RCC 7860 (cell line): ENCODE results near the gene TKFC.
"Not testable (repeated sequence)": the region's sequence is repeated elsewhere in the genome, so short reads cannot be mapped to it uniquely, and the experiment has no call there.

Source experiments
- DNase-seq: peaks from one replicate; pipeline ENCODE4 v3.0.0-alpha.2; 2015; ENCODE audit warnings: low spot score
- FAIRE-seq: peaks from 2 replicates; lab custom pipeline; 2012; peaks lifted over from hg19 to GRCh38; lab: Jason Lieb, UNC

The TKFC gene

DNA sequence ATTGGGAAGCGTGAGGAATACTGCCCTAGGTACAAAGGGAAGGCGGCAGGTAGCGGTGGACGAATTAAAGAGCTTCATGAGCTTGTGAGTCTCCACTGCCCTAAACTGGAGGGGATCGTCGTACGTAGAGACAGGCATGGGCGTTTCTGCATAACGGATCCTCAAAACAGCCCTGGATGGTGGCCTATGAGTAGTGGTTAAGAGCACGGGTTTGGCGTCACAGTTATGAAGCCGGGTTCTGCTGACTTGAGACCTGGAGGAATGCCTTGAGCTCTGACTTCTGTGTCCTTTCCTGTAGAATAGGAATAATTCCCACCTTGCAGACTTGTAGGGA lies 29.5 kb downstream of the TKFC start:
- FAIRE-seq (no peak), DNase-seq (no peak)

DNA sequence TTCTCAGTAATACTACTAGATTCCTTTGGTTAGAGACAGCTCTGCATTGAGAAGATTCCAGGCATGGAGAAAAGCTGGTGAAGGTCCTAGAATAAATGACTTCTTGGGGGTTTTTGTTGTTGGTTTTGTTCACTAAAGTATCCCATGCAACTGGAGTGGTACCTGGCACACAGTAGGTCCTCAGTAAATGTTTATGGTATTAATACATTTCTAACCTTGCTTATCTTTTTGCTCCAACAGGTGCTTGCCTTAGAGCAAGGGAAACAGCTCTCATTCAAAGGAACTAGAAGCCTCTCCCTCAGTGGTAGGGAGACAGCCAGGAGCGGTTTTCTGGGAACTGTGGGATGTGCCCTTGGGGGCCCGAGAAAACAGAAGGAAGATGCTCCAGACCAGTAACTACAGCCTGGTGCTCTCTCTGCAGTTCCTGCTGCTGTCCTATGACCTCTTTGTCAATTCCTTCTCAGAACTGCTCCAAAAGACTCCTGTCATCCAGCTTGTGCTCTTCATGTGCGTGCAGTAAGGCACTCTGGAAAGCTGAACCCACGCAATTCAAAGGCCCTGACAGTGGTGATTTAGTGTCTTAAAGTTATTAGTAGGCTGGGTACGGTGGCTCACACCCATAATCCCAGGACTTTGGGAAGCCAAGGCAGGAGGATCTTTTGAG lies 31.1 kb downstream of the TKFC start:
- FAIRE-seq, result no peak
- DNase-seq, result no peak

DNA sequence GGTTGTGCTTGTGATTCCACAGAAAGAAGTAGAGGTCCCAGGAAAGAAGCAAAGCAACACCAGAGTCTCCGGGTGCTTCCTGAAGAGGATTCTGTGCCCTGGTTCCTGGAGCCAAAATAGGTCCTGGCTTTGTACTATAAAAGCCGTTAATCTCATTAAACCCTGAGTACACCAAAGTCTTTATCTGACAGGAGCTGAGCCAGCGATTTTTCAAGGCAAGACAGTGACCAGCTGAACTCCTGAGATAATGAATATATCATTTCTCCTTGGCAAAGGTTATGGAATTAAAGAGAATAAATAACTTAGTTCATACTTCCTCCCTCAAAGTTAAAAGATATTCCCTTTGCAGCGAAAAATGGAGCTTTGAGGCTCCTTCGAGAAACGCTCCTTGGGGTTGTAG lies 34.4 kb downstream of the TKFC start:
- no peak for FAIRE-seq
- DNase-seq, result no peak

DNA sequence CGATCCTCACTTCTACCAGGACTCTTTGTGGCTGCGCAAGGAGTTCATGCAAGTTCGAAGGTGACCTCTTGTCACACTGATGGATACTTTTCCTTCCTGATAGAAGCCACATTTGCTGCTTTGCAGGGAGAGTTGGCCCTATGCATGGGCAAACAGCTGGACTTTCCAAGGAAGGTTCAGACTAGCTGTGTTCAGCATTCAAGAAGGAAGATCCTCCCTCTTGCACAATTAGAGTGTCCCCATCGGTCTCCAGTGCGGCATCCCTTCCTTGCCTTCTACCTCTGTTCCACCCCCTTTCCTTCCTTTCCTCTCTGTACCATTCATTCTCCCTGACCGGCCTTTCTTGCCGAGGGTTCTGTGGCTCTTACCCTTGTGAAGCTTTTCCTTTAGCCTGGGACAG lies 35.6 kb downstream of the TKFC start:
- FAIRE-seq (no peak), DNase-seq (no peak)

DNA sequence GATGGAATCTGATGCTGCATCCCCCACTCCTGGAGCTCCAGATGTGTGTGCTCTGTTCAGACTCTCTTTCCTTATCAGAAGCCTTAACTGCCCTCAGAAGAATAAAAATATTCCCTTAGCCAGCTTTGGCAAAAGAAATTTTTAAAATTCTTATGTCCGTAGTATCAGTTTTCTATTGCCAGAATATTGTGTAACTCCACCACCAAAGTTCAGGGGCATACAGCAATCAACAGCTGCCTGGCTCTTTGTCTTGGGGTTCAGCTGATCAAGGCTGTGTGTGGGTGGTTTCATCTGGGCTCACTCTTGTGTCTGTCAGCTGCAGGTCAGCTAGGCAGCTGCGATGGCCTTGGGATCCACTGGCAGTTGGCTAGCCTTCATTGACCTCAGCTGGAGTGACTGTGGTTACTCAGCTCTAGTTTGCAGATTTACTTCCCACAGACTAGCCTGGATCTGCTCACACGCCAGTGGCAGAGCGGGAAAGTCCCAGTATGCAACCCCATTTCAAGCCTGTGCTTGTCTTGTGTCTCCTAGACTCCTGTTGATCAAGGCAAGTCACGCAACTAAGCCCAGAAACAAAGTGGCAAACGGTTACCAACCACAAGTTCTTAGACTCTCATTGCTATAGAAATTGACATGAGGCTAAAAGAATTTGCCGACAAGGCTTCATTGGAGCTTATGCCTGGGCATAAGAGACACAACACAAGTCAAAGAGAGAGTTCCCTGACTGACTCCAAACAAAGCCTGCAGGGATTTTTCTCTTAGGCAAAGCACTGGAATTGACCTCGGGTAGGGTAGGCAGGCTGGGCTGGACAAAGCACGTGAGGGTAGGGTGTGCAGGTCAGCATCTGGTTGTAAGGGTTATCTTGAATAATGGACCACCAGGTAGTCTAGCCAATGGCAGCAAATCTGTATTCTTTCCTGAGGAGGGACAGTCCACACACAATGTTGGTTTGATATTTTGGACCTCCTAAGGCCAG lies 36.6 kb downstream of the TKFC start:
- peak; percentile 57 for DNase-seq
- no peak for FAIRE-seq

DNA sequence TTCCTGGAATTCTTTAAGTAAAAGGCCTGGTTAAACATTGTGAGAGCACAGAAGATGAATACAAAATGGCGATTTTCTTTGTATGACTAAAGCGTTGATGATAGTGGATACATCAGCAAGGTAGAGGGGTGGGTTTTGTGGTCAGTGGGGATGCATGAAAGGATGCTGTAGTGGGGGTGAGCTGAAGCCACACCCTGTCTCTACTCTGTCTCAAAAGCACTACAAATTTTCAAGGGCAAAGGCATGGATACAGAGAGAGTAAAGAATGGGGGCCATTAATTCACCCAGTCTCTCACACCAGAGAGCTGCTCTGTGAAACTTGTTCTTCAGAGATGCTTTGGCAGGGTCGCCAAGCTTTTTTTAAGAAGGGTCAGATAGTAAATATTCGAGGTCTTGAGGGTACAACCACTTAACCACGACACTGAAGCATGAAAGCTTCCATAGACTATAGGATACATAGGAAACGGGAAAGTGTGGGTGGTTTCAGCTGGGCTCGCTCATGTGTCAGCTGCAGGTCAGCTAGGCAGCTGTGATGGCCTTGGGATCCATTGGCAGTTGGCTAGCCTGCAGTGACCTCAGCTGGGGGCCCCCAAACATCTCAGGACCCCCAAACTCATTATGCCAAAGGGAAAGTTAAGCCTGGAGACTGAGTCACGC lies 37.4 kb downstream of the TKFC start:
- no peak for FAIRE-seq
- DNase-seq, result no peak

DNA sequence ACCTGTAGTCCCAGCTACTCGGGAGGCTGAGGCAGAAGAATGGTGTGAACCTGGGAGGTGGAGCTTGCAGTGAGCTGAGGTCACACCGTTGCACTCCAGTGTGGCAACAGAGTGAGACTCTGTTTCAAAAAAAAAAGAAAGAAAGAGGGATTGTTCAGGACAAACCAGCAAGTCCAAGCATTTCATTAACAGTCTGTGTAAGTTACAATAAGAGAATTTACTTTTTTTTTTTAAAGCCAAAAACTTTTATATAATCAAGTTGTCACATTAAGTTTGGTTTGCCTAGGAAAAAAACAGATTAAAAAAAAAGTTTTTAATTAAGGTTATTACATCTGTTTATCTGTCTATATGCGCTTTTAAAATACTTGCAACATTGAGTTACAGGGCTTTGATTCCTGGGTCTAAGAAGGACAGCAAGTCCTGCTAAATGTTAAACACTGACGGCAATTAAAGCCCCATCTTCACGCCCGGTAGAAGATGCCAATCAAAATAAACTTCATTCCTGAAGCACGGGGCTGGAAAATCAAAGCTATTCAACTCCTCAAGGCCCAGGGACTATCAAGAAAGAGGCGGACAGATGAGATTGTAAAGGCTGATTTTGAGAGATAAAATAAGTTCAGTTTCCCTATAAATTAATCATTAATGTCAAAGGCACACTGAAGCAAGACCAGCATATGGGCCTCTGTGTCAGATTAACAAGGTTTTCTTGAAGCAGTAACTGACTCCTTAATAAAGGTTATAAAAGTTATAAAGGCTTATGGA lies 39.8 kb downstream of the TKFC start:
- no peak for FAIRE-seq
- DNase-seq, result no peak

DNA sequence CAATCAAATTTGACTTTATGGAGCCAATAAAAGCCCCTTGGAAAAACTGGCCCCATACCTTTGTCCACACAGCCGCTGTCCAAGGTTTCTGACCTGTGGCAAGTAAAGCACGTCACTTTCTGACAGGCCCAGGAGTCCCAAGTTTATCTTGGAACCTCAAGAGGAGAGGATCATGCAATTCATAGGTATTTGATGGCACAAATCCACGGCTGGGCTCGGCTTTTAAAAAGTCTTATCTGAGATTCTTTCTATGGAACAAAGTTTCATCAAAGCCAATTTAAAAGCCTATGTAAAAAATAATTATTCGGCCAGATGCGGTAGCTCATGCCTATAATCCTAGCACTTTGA lies 42.7 kb downstream of the TKFC start:
- no peak for FAIRE-seq
- DNase-seq, result no peak

DNA sequence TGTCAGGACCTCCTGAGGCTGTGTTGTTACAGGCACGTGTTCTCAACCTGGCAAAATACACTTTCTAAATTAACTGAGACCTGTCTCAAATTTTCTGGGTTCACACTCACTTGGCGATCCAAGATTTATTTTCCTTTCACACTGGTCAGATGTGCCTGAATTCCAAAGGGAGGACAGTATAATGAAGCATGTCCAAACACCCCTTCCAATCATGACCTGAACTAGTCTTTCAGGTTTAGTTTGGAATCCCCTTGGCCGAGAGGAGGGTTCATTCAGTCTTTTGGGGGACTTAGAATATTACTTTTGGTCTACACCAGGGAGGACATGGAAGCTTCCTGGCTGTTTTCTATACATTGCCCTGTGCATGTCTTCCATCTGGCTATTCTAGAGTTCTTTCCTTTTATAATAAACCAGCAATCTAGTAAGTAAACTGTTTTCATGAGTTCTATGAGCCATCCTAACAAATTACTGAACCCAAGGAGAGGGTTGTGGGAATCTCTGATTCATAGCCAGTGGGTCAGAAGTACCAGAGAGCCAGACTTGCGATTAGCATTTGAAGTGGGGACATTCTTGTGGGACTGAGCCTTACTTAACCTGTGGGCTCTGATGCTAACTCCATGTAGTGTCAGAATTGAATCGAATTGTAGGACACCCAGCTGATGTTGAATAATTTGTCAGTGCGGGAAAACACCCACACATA lies 44.6 kb downstream of the TKFC start:
- no peak for DNase-seq
- no peak for FAIRE-seq

DNA sequence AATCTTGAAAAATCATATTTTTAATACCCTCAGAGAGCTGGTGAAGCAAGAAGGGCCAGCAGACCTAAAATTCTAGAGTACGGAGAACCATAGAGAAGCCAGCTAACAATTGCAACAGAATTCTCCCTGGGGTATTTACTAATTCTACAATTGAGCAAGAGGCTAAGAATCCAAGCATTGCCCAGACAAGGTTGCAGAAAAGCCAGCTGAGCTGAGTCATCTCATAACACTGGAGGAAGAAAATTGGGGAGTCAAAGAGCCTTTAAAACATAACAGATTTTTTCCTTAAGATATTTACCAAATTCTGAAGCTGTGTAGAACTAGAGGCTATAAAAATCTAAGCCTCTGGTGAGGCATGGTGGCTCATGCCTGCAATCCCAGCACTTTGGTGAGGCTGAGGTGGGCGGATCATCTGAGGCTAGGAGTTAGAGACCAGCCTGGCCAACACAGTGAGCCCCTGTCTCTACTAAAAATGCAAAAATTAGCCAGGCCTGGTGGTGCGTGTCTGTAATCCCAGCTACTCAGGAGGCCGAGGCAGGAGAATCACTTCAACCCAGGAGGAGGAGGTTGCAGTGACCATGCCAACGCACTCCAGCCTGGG lies 45.8 kb downstream of the TKFC start:
- DNase-seq (no peak), FAIRE-seq (no peak)

DNA sequence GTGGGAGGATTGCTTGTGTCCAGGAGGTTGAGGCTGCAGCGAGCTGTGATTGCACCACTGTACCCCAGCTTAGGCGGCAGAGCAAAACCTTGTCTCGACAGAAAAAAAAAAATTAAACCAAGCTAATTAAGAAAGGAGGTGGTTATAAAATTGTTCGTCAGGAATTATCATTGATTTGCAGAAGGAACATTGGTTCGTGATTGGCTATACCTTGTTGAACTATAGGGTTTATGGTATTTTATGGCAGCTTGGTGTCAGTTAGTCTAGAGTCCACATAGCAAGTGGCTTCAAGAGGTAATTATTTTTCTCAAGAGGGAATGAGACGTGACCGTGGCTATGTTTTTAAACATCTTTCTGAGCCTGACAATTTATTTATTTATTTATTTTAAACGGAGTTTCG lies 47.9 kb downstream of the TKFC start:
- FAIRE-seq (no peak), DNase-seq (no peak)

DNA sequence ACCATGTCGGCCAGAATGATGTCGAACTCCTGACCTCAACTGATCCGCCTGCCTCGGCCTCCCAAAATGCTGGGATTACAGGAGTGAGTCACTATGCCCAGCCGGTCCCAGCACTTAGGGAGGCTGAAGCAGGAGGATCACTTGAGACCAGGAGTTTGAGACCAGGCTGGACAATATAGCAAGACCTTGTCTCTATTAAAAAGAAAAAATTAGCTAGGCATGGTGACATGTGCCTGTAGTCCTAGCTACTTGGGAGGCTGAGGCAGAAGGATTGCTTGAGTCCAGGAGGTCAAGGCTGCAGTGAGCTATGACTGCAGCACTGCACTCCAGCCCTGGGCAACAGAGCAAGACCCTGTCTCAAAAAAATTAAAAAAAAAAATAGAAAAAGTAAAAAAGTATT lies 50.8 kb downstream of the TKFC start:
- FAIRE-seq, DNase-seq: not testable (repeated sequence)

DNA sequence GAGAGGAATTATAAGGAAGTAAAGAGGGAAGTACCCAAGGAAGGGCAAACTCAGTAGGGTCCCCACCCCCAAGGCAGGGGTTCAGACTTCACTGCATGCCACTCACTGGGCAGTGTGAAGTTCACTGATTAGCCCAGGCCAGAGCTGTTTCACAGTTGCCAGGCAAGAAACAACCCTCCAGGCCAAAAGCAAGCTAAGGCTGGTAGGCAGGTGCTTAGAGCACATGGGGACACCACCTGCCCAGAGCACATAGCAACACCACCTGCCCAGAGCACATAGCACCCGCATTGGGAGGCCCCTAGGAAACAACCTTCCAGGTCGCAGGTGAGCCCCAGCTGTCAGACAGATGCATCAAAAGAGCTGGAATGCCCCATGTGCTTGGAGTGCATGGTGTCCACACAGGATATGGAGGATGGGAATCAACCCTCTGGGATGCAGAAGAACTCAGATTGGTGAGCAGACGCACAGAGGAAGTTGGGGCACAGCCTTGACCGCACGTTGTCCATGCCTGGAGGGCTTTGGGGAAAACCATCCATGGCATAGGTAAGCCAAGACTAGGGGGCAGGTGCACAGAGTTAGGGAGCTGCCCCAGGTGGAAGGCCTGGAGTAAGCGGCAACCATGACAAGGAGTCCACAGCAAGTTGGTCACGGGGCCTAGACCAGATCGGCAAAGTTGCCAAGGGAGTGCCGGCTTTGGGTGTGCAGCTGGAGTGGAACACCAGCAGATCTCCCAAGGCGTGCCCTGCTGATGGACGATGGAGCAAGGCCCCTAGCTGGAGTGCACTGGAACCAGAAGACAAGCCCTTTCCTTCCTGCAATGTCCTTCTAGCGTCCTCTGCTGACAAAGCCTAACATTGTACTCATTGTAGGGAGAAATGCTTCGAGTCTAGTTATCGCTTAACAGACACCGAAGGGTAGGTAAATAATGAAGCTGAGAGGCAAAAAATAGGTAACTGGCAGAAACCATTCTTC lies 51.5 kb downstream of the TKFC start:
- DNase-seq (no peak), FAIRE-seq (no peak)

DNA sequence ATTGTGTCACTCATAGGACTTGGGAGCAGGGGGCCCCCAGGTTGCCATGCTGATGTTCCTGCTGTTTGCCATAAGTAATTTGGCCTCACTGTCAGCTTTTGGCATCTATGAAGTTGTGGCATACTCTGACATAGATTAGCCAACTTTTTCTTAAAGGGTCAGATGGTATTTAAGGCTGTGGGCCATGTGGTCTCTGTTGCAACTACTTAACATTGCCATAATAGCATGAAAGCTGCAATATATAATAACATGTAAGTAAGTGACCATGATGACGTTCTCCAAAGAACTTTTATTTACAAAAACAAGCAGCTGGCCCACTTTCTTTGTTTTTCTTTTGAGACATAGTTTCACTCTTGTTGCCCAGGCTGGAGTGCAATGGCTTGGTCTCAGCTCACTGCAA lies 57.1 kb downstream of the TKFC start:
- FAIRE-seq (no peak), DNase-seq (no peak)

DNA sequence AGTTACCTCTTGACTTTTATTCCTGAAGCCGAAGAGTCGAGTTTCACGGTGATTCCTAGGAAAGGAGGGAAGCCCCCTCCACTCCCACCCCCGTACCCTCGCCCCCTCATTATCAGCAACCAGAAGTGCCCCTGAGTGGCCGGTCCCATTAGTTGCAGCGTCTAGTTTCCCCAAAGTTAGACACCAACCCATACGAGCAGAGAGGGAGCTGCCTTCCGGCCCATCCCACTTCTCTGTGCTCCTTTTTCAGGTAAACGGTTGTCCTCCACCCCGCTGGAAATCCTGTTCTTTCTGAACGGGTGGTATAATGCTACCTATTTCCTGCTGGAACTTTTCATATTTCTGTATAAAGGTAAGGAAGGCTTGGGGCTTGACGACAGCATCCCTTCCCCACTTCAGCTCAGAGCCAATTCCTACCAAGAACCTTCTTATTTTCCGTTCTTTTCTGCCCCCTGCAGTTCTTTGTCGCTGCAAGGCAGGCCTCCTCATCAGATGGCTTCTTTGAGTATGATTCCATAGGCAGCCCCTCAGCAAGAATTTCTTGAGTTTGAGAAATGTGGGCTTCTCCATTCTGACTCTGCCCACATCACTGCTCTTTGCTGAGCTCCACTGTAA lies 60.1 kb downstream of the TKFC start:
- DNase-seq (no peak), FAIRE-seq (no peak)
